Mesangial cell (primary cell): ENCODE results near the gene JADE3. TPM values are rescaled to one million over a fixed set of nuclear protein-coding genes. Genes with fewer than 3 reads are reported as not detected.

ENCODE experiments used
- total RNA-seq: library from RNA; depleted of rRNA; stranded (reverse); fragments of >200 nt; gene quantifications from 2 replicates; pipeline ENCODE4 v1.2.3, GENCODE V29; 2015

JADE3 gene
- total RNA-seq, result 4.6 and 7.6 TPM in 2 replicates

GRCh38 chrX:46912098-46912602, at the start of gene JADE3:
Gene JADE3 (plus strand): TSS chrX:46912421. CDS start chrX:46984895, 72,474 bp downstream.

GRCh38 chrX:47078129-47079043, 166.2 kb downstream of the JADE3 start, which contains the start of gene RGN:
Gene RGN (plus strand): TSS chrX:47078443. CDS start chrX:47081145, 2,702 bp downstream.

Other genes starting within 250 kb of the JADE3 start
- gene SLC9A7, start 153.3 kb upstream of the JADE3 start, total RNA-seq, result 9.8 and 12.1 TPM in 2 replicates
- gene RP2, start 75.4 kb upstream of the JADE3 start, total RNA-seq, result 5.8 and 8.8 TPM in 2 replicates
- 1.1 and 2.7 TPM in 2 replicates for gene RGN, start 166.0 kb downstream of the JADE3 start, total RNA-seq
- 70.7 and 84.9 TPM in 2 replicates for gene NDUFB11, start 232.3 kb downstream of the JADE3 start, total RNA-seq
- gene RBM10, start 232.8 kb downstream of the JADE3 start, total RNA-seq, result 41.1 and 55.9 TPM in 2 replicates